Measurements from ENCODE around the gene TMEM178A.

TMEM178A gene

GRCh38 chr2:39762448-39762847 is 96.7 kb downstream of the TMEM178A start:
- DNase-seq = no peak
